IMR-90 (cell line): ENCODE measurements around the gene TRMT2A. TPM values are rescaled to one million over a fixed set of nuclear protein-coding genes. Genes with fewer than 3 reads are reported as not detected.

Experiments
- ATAC-seq: fragments of 200-7000 bp; cut with Tn5 transposase; 2 replicates; pipeline ENCODE4 v1.9.1; 2020; ENCODE audit warnings: low read depth, mild to moderate bottlenecking, moderate library complexity
- BruUV-seq: library from RNA; stranded (reverse); fragments of 400-500 nt; replicated peaks from 2 replicates; lab custom pipeline; 2021; lab: Mats Ljungman, UMichigan
- CTCF ChIA-PET: fragments of 300-600 bp; formaldehyde crosslinking; extraction: SDS; loops from one replicate; lab custom pipeline; 2021; ENCODE audit warnings: antibody characterized with exemption; lab: Yijun Ruan, JAX
- POLR2A ChIA-PET: fragments of 300-600 bp; sonication (Branson Sonifier 250); formaldehyde crosslinking; loops from one replicate; lab custom pipeline; 2022; ENCODE audit warnings: antibody characterized with exemption; ENCODE audit not compliant: unreplicated experiment; lab: Charles Lee
- DNase-seq: peaks from one replicate; pipeline ENCODE4 v3.0.0; 2013
- H2AFZ ChIP-seq: replicated peaks from 2 replicates; pipeline ENCODE3; 2013; ENCODE audit warnings: low read length, mild to moderate bottlenecking; ENCODE audit not compliant: poor library complexity
- H2AK5ac ChIP-seq: 2 replicates; pipeline ENCODE4 v1.6.1; 2013; ENCODE audit warnings: low read depth, low read length, inconsistent platforms
- H2AK9ac ChIP-seq: replicated peaks from 2 replicates; pipeline ENCODE3; 2013; ENCODE audit warnings: mild to moderate bottlenecking, low read depth, low read length, moderate library complexity; ENCODE audit not compliant: poor library complexity
- H2BK120ac ChIP-seq: 2 replicates; pipeline ENCODE4 v1.6.1; 2013; ENCODE audit warnings: low read depth, low read length, inconsistent platforms
- H2BK15ac ChIP-seq: 3 replicates; pipeline ENCODE4 v1.6.1; 2013; ENCODE audit warnings: low read depth, low read length, inconsistent platforms
- H2BK20ac ChIP-seq: 2 replicates; pipeline ENCODE4 v1.6.1; 2013; ENCODE audit warnings: low read depth, mild to moderate bottlenecking, inconsistent platforms, low read length, moderate library complexity
- H2BK5ac ChIP-seq: 2 replicates; pipeline ENCODE4 v1.6.1; 2013; ENCODE audit warnings: mild to moderate bottlenecking, low read depth, low read length, inconsistent platforms; ENCODE audit not compliant: poor library complexity, severe bottlenecking
- H3K14ac ChIP-seq: replicated peaks from 2 replicates; pipeline ENCODE4 v1.6.1; 2013; ENCODE audit warnings: low read depth, low read length, inconsistent platforms
- H3K18ac ChIP-seq: 2 replicates; pipeline ENCODE4 v1.6.1; 2013; ENCODE audit warnings: low read depth, low read length, control low read depth
- H3K23ac ChIP-seq: 2 replicates; pipeline ENCODE4 v1.6.1; 2013; ENCODE audit warnings: low read depth, low read length, inconsistent platforms
- H3K27ac ChIP-seq: 2 replicates; pipeline ENCODE4 v1.5.1; 2013; ENCODE audit warnings: mild to moderate bottlenecking, control low read depth, low read length; ENCODE audit not compliant: insufficient read depth
- H3K27me3 ChIP-seq: 2 replicates; pipeline ENCODE4 v1.6.1; 2013; ENCODE audit warnings: low read length; ENCODE audit not compliant: control insufficient read depth, insufficient read depth
- H3K36me3 ChIP-seq: 2 replicates; pipeline ENCODE4 v1.6.1; 2013; ENCODE audit warnings: low read length, mixed read lengths; ENCODE audit not compliant: control insufficient read depth, insufficient read depth
- H3K4ac ChIP-seq: 2 replicates; pipeline ENCODE4 v1.6.1; 2013; ENCODE audit warnings: low read depth, low read length, inconsistent platforms
- H3K4me1 ChIP-seq: 2 replicates; pipeline ENCODE4 v1.6.1; 2013; ENCODE audit warnings: low read length, mixed read lengths; ENCODE audit not compliant: control insufficient read depth, insufficient read depth
- H3K4me2 ChIP-seq: 2 replicates; pipeline ENCODE4 v1.6.1; 2013; ENCODE audit warnings: low read depth, mild to moderate bottlenecking, control low read depth, low read length, moderate library complexity
- H3K4me3 ChIP-seq: 2 replicates; pipeline ENCODE4 v1.5.1; 2013; ENCODE audit warnings: low read depth, mild to moderate bottlenecking, control low read depth, low read length, moderate library complexity; ENCODE audit not compliant: insufficient read depth
- H3K56ac ChIP-seq: 2 replicates; pipeline ENCODE4 v1.6.1; 2013; ENCODE audit warnings: low read length, inconsistent platforms; ENCODE audit not compliant: insufficient read depth; ENCODE audit errors: extremely low read depth
- H3K79me1 ChIP-seq, 2 experiments: 2 replicates each; pipeline ENCODE4 v1.6.1; 2013; ENCODE audit warnings: low read length in 2 of 2, inconsistent platforms in 1 of 2, low read depth in 1 of 2
- H3K9ac ChIP-seq: 2 replicates; pipeline ENCODE4 v1.6.1; 2013; ENCODE audit warnings: low read depth, low read length, control low read depth
- H3K9me1 ChIP-seq: 2 replicates; pipeline ENCODE4 v1.6.1; 2013; ENCODE audit warnings: low read length, inconsistent platforms; ENCODE audit not compliant: insufficient read depth
- H3K9me3 ChIP-seq: 2 replicates; pipeline ENCODE4 v1.6.1; 2013; ENCODE audit warnings: low read length; ENCODE audit not compliant: control insufficient read depth, insufficient read depth
- H4K20me1 ChIP-seq: 2 replicates; pipeline ENCODE4 v1.6.1; 2013; ENCODE audit warnings: low read length, inconsistent platforms; ENCODE audit not compliant: insufficient read depth
- H4K5ac ChIP-seq: 2 replicates; pipeline ENCODE4 v1.6.1; 2013; ENCODE audit warnings: mild to moderate bottlenecking, low read depth, low read length, control low read depth
- H4K8ac ChIP-seq, 2 experiments: 2 replicates each; pipeline ENCODE4 v1.6.1; 2013; ENCODE audit warnings: low read depth in 2 of 2, low read length in 2 of 2, control low read depth in 1 of 2, inconsistent platforms in 1 of 2
- H4K91ac ChIP-seq: 2 replicates; pipeline ENCODE4 v1.6.1; 2013; ENCODE audit warnings: low read depth, low read length, inconsistent platforms; ENCODE audit not compliant: insufficient read depth
- MAFK ChIP-seq: IDR thresholded peaks from 2 replicates; pipeline ENCODE4 v1.6.1; 2012; ENCODE audit warnings: low read depth, low read length, improper control_type of control experiment
- NFE2L2 ChIP-seq: fragments of 150-350 bp; IDR thresholded peaks from 2 replicates; pipeline ENCODE4 v1.6.1; 2016; ENCODE audit warnings: low read depth, mild to moderate bottlenecking, low read length
- POLR2A ChIP-seq: IDR thresholded peaks from 2 replicates; pipeline ENCODE4 v1.6.1; 2012; ENCODE audit warnings: mild to moderate bottlenecking, low read depth, low read length
- RAD21 ChIP-seq: IDR thresholded peaks from 2 replicates; pipeline ENCODE4 v1.6.1; 2012; ENCODE audit warnings: low read length, improper control_type of control experiment
- RCOR1 ChIP-seq: IDR thresholded peaks from 2 replicates; pipeline ENCODE4 v1.6.1; 2012; ENCODE audit warnings: mild to moderate bottlenecking, low read length, improper control_type of control experiment; ENCODE audit not compliant: insufficient replicate concordance
- SMC3 ChIP-seq: fragments of 150-350 bp; IDR thresholded peaks from 2 replicates; pipeline ENCODE4 v1.6.1; 2016; ENCODE audit warnings: low read depth, mild to moderate bottlenecking, antibody characterized with exemption, low read length, moderate library complexity
- WGBS, 2 experiments: methylation state at CpG; one replicate each; pipeline versions ENCODE4 v1.1.5 to v1.1.7; 2013; ENCODE audit warnings: missing lambda C conversion rate in 2 of 2; ENCODE audit not compliant: insufficient read length in 1 of 2; ENCODE audit errors: extremely low coverage in 2 of 2; 5-methylcytosine and 5-hydroxymethylcytosine counted together
- dilution Hi-C: fragments of 300-500 bp; cut with HindIII; formaldehyde crosslinking; loops from one replicate; pipeline ENCODE4 v1.14.3; 2018; ENCODE audit warnings: low sequenced_read_pairs; ENCODE audit not compliant: unreplicated experiment
- in situ Hi-C: fragments of 300-500 bp; cut with MboI; formaldehyde crosslinking; loops from 3 replicates; pipeline ENCODE4 v1.14.3; 2019; ENCODE audit warnings: low sequenced_read_pairs, inconsistent platforms, mixed read lengths
- intact Hi-C: fragments of 100-400 bp; cut with micrococcal nuclease; formaldehyde crosslinking; loops from 2 replicates; pipeline ENCODE4 v1.10.0; 2022
- polyA plus RNA-seq, 3 experiments: library from polyadenylated mRNA; depleted of rRNA; stranded (reverse); fragments of >200 nt; gene quantifications; 2 replicates each; pipeline ENCODE4 v1.2.3, GENCODE V29; 2012; ENCODE audit warnings: low replicate concordance in 1 of 3
- total RNA-seq: library from RNA; depleted of rRNA; stranded (reverse); fragments of >200 nt; gene quantifications from 2 replicates; pipeline ENCODE4 v1.2.3, GENCODE V29; 2012
- TF ChIP-seq, protein P1 (sequence below): fragments of 150-350 bp; IDR thresholded peaks from 2 replicates; pipeline ENCODE4 v1.6.1; 2017; ENCODE audit warnings: mild to moderate bottlenecking, antibody characterized with exemption, low read length, low read depth
- TF ChIP-seq, protein P2 (sequence below): fragments of 150-350 bp; IDR thresholded peaks from 2 replicates; pipeline ENCODE4 v1.6.1; 2016; ENCODE audit warnings: low read depth, mild to moderate bottlenecking, low read length, moderate library complexity, borderline replicate concordance

Gene TRMT2A
- total and polyA plus RNA-seq, 2 of the 4 experiments (the other 2 are of a cell fraction), result 22.0 to 39.1 TPM

DNA sequence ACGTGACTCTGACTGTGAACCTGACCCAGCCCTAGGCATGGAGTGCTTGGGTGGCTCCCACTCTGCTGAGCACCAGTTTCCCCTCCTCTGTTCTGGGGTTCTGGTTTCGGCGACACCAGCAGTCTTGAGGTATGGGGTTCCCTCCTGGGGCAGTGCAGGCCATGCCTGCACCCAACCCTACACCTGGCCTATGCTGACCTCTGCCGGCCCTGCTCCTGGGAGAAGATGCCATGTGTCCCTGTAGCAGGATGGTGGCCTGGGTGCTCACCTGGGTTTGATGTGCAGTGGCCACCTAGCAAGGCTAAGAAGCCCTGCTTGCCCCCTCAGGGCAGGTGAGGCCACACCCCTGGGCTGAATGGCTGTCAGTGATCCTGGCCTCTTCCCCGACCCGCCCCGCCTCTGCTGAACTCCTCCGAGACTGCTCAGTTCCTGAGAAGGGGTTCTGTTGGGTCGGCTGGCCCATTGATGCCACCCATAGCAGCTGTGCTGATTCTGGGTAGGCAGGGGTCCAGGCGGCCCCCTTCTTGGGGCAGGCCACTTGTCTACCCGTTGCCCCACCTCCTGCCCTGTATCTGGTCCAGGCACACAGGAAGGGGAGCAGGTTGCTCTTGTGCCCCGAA lies 17.0 kb upstream of the TRMT2A start:
- POLR2A ChIA-PET, result no interaction called here
- H3K9me3 ChIP-seq, result no peaks in the 10 kb centered on the region
- ATAC-seq (no peak), DNase-seq (no peak)
- H2AFZ ChIP-seq, result no peak overlapping the region
- no peak overlapping the region for H4K91ac ChIP-seq
- H4K5ac ChIP-seq, result no peak overlapping the region
- peak overlapping the region; percentile 80 for H2AK9ac ChIP-seq
- no peak overlapping the region for H2BK20ac ChIP-seq
- no peak overlapping the region for H3K18ac ChIP-seq
- no peak overlapping the region for H3K9ac ChIP-seq
- CTCF ChIA-PET, result no interaction called here
- peaks cover 11 to 65% of the 10 kb centered on the region in 2 experiments for H3K79me1 ChIP-seq
- no peak overlapping the region for H3K23ac ChIP-seq
- H2BK15ac ChIP-seq, result no peak overlapping the region
- no peaks in the 10 kb centered on the region; the same call in 1 of the 2 replicates for H3K36me3 ChIP-seq
- H2BK120ac ChIP-seq, result no peak overlapping the region
- in situ Hi-C loops, result no loop called here
- WGBS, 2 experiments, result 90% methylated on average over 6 of the region's 12 CpGs; no CpG with 5 or more reads in 1 of the 2 experiments
- no peak overlapping the region for H3K4me3 ChIP-seq
- H3K4me2 ChIP-seq, result no peak overlapping the region
- H3K4me1 ChIP-seq, result peaks cover 15% of the 10 kb centered on the region
- peaks cover 9% of the 10 kb centered on the region for H3K9me1 ChIP-seq
- no peak overlapping the region for H3K4ac ChIP-seq
- H4K20me1 ChIP-seq, result peaks cover 63% of the 10 kb centered on the region
- no peaks in the 10 kb centered on the region for H3K27me3 ChIP-seq
- no peak for TF ChIP-seq POLR2A
- TF ChIP-seq, protein P1, sequence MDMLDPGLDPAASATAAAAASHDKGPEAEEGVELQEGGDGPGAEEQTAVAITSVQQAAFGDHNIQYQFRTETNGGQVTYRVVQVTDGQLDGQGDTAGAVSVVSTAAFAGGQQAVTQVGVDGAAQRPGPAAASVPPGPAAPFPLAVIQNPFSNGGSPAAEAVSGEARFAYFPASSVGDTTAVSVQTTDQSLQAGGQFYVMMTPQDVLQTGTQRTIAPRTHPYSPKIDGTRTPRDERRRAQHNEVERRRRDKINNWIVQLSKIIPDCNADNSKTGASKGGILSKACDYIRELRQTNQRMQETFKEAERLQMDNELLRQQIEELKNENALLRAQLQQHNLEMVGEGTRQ, result no peak
- TF ChIP-seq, protein P2, sequence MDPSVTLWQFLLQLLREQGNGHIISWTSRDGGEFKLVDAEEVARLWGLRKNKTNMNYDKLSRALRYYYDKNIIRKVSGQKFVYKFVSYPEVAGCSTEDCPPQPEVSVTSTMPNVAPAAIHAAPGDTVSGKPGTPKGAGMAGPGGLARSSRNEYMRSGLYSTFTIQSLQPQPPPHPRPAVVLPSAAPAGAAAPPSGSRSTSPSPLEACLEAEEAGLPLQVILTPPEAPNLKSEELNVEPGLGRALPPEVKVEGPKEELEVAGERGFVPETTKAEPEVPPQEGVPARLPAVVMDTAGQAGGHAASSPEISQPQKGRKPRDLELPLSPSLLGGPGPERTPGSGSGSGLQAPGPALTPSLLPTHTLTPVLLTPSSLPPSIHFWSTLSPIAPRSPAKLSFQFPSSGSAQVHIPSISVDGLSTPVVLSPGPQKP, result no peak
- TF ChIP-seq NFE2L2, result no peak
- no peak for TF ChIP-seq MAFK
- no peak for TF ChIP-seq RAD21
- TF ChIP-seq RCOR1, result no peak
- TF ChIP-seq SMC3, result no peak
- dilution Hi-C loops, result no loop called here
- BruUV-seq, result no TSS peak
- H4K8ac ChIP-seq, result no peak overlapping the region
- H2AK5ac ChIP-seq, result no peak overlapping the region
- intact Hi-C loops, result no loop called here
- no peak overlapping the region for H3K56ac ChIP-seq
- no peak overlapping the region for H3K27ac ChIP-seq
- no peak overlapping the region for H2BK5ac ChIP-seq
- H3K14ac ChIP-seq, result no peak overlapping the region
